GM23248 (cell line): ENCODE results near the gene ARHGAP5. TPM values are rescaled to one million over a fixed set of nuclear protein-coding genes. Genes with fewer than 3 reads are reported as not detected.

Source experiments
- DNase-seq: peaks from one replicate; pipeline ENCODE4 v3.0.0-alpha.2; 2015
- H2AFZ ChIP-seq: fragments of 200-600 bp; sonication (generic); 2 replicates; pipeline ENCODE4 v1.6.1; 2016; ENCODE audit warnings: antibody characterized with exemption
- H3F3A ChIP-seq: fragments of 200-600 bp; sonication (generic); 2 replicates; pipeline ENCODE4 v1.6.1; 2016; ENCODE audit warnings: mild to moderate bottlenecking, antibody characterized with exemption, mixed run types; ENCODE audit not compliant: insufficient read depth
- H3K27ac ChIP-seq: fragments of 200-600 bp; sonication (generic); 2 replicates; pipeline ENCODE4 v1.5.1; 2016; ENCODE audit warnings: mild to moderate bottlenecking
- H3K27me3 ChIP-seq: fragments of 200-600 bp; sonication (generic); replicated peaks from 2 replicates; pipeline ENCODE4 v1.6.1; 2016; ENCODE audit warnings: mild to moderate bottlenecking; ENCODE audit not compliant: insufficient read depth
- H3K36me3 ChIP-seq: fragments of 200-600 bp; sonication (generic); 2 replicates; pipeline ENCODE4 v1.6.1; 2016; ENCODE audit warnings: low read depth, mild to moderate bottlenecking
- H3K4me1 ChIP-seq: fragments of 200-600 bp; sonication (generic); 2 replicates; pipeline ENCODE4 v1.6.1; 2016; ENCODE audit warnings: mild to moderate bottlenecking; ENCODE audit not compliant: insufficient read depth
- H3K4me2 ChIP-seq: fragments of 200-600 bp; sonication (generic); one replicate; pipeline ENCODE4 v1.6.1; 2016; ENCODE audit warnings: mild to moderate bottlenecking; ENCODE audit not compliant: unreplicated experiment
- H3K4me3 ChIP-seq: fragments of 200-600 bp; sonication (generic); 2 replicates; pipeline ENCODE4 v1.5.1; 2016; ENCODE audit warnings: mild to moderate bottlenecking
- H3K79me2 ChIP-seq: fragments of 200-600 bp; sonication (generic); 2 replicates; pipeline ENCODE4 v1.6.1; 2016; ENCODE audit warnings: mild to moderate bottlenecking; ENCODE audit not compliant: insufficient read depth
- H3K9ac ChIP-seq: fragments of 200-600 bp; sonication (generic); 2 replicates; pipeline ENCODE4 v1.6.1; 2016; ENCODE audit warnings: mild to moderate bottlenecking
- H3K9me2 ChIP-seq: fragments of 200-600 bp; sonication (generic); 2 replicates; pipeline ENCODE4 v1.6.1; 2016; ENCODE audit warnings: mixed run types, mild to moderate bottlenecking, moderate library complexity; ENCODE audit not compliant: insufficient read depth
- H3K9me3 ChIP-seq: fragments of 200-600 bp; sonication (generic); one replicate; pipeline ENCODE4 v1.6.1; 2017; ENCODE audit warnings: low read depth
- H4K20me1 ChIP-seq: fragments of 200-600 bp; sonication (generic); 2 replicates; pipeline ENCODE4 v1.6.0; 2016; ENCODE audit not compliant: insufficient read depth
- EZH2 ChIP-seq: fragments of 200-600 bp; sonication (generic); IDR thresholded peaks from 2 replicates; pipeline ENCODE4 v1.6.1; 2018; ENCODE audit warnings: antibody characterized with exemption, mild to moderate bottlenecking; ENCODE audit not compliant: insufficient read depth, poor library complexity, severe bottlenecking
- EZH2phosphoT487 ChIP-seq: fragments of 200-600 bp; sonication (generic); IDR thresholded peaks from 2 replicates; pipeline ENCODE4 v1.6.1; 2018; ENCODE audit warnings: antibody characterized with exemption, moderate library complexity, mild to moderate bottlenecking, low read depth; ENCODE audit not compliant: insufficient read depth
- WGBS, 2 experiments: methylation state at CpG; one replicate each; pipeline ENCODE4 v1.1.6; 2015 to 2017; ENCODE audit warnings: low lambda C conversion rate in 2 of 2, low coverage in 1 of 2; ENCODE audit errors: missing lambda C conversion rate in 2 of 2; 5-methylcytosine and 5-hydroxymethylcytosine counted together
- in situ Hi-C: fragments of 300-500 bp; cut with MboI; formaldehyde crosslinking; loops from 2 replicates; pipeline ENCODE4 v1.15.0; 2020
- polyA plus RNA-seq: library from polyadenylated mRNA; unstranded; fragments of >200 nt; fragmentation: Nextera tagmentation; extraction: Ambion mirVana; gene quantifications from 2 replicates; pipeline ENCODE4 v1.2.1, GENCODE V29; 2016
- total RNA-seq: library from RNA; depleted of rRNA; stranded (reverse); fragments of >200 nt; shearing (Covaris generic); gene quantifications from 2 replicates; pipeline ENCODE4 v1.2.3, GENCODE V29; 2014

Gene ARHGAP5
- total and polyA plus RNA-seq, 2 experiments from 2014 or later = 34.6 to 80.1 TPM

DNA sequence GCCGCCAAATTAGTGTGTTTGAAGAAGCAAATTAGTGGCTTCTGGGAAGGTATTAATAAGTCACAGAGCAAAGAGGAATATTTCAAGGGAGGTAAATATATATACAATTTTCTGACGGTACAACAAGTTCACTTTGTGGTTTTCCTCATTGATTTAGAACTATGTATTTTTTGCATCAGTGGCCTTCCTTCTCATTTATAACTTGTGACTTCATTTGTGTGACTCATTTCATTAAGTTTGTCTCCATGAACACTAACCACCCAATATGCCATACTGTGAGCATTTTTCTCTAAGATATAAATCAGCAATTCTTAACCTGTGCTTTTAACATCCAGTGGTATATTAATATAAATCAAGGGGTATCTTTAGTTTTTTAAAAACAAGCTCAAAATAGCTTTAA is 29.3 kb upstream of the ARHGAP5 start:
- H3K9me2 ChIP-seq = no peaks in the 10 kb centered on the region; the same call in 1 of the 2 replicates
- WGBS, 2 experiments = 62 to 73% methylated on average over 2 of the region's 2 CpGs
- H3K9me3 ChIP-seq = no peaks in the 10 kb centered on the region
- no peaks in the 10 kb centered on the region for H3F3A ChIP-seq
- no peaks in the 10 kb centered on the region for H3K4me1 ChIP-seq
- H3K27me3 ChIP-seq = no peaks in the 10 kb centered on the region
- no peak overlapping the region for H2AFZ ChIP-seq
- H3K4me2 ChIP-seq = no peak overlapping the region
- no peaks in the 10 kb centered on the region for H3K36me3 ChIP-seq
- no peak overlapping the region for H3K9ac ChIP-seq
- H3K4me3 ChIP-seq = no peak overlapping the region
- peak; percentile 31 for DNase-seq
- H4K20me1 ChIP-seq = no peaks in the 10 kb centered on the region
- no peaks in the 10 kb centered on the region for H3K79me2 ChIP-seq
- in situ Hi-C loops = no loop called here
- no peak overlapping the region for H3K27ac ChIP-seq
- no peak for TF ChIP-seq EZH2phosphoT487
- no peak for TF ChIP-seq EZH2

DNA sequence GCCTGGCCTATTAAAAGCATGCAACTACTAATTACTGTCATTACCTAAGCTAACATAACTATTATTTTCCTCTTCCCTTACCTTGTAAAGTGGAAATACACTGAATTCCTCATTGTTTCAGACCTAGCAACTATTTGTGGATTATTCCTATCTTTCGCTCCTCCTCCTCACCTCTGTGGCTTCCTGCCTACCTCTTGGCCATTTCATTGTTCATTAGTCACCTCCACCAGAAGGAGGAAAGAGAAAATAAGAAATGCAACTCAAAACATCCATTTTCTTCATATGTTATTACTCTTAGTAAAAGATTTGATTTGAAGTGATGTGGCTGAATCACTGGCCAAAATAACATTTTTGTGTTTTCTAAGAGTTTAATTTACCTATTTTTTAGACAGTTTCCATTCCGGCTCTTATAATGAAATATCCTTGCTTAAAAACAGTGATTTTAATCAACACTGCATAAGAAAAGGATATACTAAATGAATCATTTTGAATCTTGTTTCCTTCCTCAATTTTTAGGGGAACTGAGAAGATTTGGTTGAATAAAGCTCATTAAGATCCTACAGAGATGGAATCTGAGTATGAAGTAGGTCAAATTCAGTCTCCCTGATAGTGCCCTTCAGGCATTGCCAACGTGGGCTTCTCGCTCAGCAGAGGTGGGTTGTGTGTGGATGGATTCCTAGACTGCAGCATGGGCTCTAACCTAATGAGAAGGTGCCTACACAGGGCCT is 27.6 kb upstream of the ARHGAP5 start:
- in situ Hi-C loops = no loop called here

DNA sequence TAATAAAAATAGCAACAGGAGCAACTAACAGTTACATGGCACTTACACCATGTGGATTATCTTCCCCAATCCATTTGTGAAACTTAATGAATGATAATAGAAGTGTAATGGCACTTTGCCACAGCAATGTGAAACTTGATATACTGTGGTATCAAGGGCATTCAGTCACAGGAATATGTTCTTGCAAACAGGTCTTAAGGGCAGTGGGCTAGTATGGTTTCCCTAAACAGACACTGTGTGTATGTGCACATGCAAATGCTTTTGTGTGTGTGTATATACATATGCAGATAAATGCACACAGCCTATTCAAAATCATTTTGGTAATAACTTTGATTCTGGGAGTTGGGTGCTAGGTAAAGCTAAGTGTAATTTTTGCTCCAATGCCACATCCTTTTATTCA is 26.2 kb upstream of the ARHGAP5 start:
- in situ Hi-C loops = no loop called here

More for the DNA sequence above, 27.6 kb upstream of the ARHGAP5 start:
- WGBS, 2 experiments = 79 to 82% methylated on average over 4 of the region's 4 CpGs
- Histone ChIP-seq H3F3A (no peaks in the 10 kb centered on the region), H3K4me3 (no peak overlapping the region), H4K20me1 (no peaks in the 10 kb centered on the region), H3K4me2 (no peak overlapping the region), H3K9me3 (no peaks in the 10 kb centered on the region), H3K4me1 (no peaks in the 10 kb centered on the region), H3K9me2 (no peaks in the 10 kb centered on the region; the same call in 1 of the 2 replicates), H2AFZ (no peak overlapping the region), H3K36me3 (no peaks in the 10 kb centered on the region), H3K27ac (no peak overlapping the region), H3K27me3 (no peaks in the 10 kb centered on the region), H3K79me2 (no peaks in the 10 kb centered on the region), H3K9ac (no peak overlapping the region)
- no peak for TF ChIP-seq EZH2
- no peak for TF ChIP-seq EZH2phosphoT487
- DNase-seq = no peak

DNA sequence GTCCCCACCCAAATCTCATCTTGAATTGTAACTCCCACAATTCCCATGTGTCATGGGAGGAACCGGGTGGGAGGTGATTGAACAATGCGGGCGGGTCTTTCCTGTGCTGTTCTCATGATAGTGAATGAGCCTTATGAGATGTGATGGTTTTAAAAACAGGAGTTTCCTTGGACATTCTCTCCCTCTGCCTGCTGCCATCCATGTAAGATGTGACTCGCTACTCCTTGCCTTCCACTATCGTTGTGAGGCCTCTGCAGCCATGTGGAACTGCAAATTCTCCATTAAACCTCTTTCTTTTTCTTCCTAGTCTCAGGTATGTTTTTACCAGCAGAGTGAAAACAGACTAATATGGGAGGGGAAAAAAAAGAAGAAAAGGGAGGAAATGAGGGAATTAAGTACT is 22.6 kb upstream of the ARHGAP5 start:
- Histone ChIP-seq H3K27me3 (no peaks in the 10 kb centered on the region), H3F3A (no peaks in the 10 kb centered on the region), H3K4me3 (no peak overlapping the region), H3K36me3 (no peaks in the 10 kb centered on the region), H3K27ac (no peak overlapping the region), H3K4me2 (no peak overlapping the region), H3K9ac (no peak overlapping the region), H2AFZ (no peak overlapping the region), H3K9me2 (no peaks in the 10 kb centered on the region), H3K9me3 (no peaks in the 10 kb centered on the region), H4K20me1 (no peaks in the 10 kb centered on the region), H3K79me2 (no peaks in the 10 kb centered on the region), H3K4me1 (no peaks in the 10 kb centered on the region)
- DNase-seq = no peak
- no peak for TF ChIP-seq EZH2
- no peak for TF ChIP-seq EZH2phosphoT487
- in situ Hi-C loops = no loop called here
- WGBS, 2 experiments = 65 to 78% methylated on average over 5 of the region's 5 CpGs

More for the DNA sequence above, 26.2 kb upstream of the ARHGAP5 start:
- no peaks in the 10 kb centered on the region for H4K20me1 ChIP-seq
- H3K27ac ChIP-seq = no peak overlapping the region
- no peaks in the 10 kb centered on the region; the same call in 1 of the 2 replicates for H3K9me2 ChIP-seq
- H3K4me1 ChIP-seq = no peaks in the 10 kb centered on the region
- H2AFZ ChIP-seq = no peak overlapping the region
- H3K36me3 ChIP-seq = no peaks in the 10 kb centered on the region
- no peak for DNase-seq
- H3K9ac ChIP-seq = no peak overlapping the region
- H3K4me3 ChIP-seq = no peak overlapping the region
- no peaks in the 10 kb centered on the region for H3K79me2 ChIP-seq
- TF ChIP-seq EZH2phosphoT487 = no peak
- no peak for TF ChIP-seq EZH2
- no peaks in the 10 kb centered on the region for H3F3A ChIP-seq
- no peak overlapping the region for H3K4me2 ChIP-seq
- no peaks in the 10 kb centered on the region for H3K9me3 ChIP-seq
- no peaks in the 10 kb centered on the region for H3K27me3 ChIP-seq

DNA sequence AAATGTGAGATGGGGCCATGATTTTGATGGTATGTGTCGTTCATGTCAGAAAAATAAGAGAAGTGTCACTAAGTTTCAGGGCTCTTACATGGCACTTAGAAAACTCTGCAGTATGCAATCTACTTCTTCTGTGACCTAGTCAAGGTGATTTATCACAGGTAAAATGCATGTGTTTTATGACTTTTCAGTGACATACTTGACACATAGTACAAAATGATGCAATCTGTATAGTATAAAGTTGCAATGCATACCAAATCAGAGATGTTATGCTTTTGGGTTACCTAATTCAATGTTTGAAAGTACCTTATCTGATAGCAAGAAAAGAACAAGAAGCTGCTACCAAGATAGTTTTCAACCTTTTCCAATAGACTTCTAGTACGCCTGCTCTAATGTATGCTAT is 21.9 kb upstream of the ARHGAP5 start:
- TF ChIP-seq EZH2 (no peak), EZH2phosphoT487 (no peak)
- Histone ChIP-seq H3K27ac (no peak overlapping the region), H3K27me3 (no peaks in the 10 kb centered on the region), H3F3A (no peaks in the 10 kb centered on the region), H3K9me2 (no peaks in the 10 kb centered on the region), H3K9me3 (no peaks in the 10 kb centered on the region), H3K9ac (no peak overlapping the region), H3K4me2 (no peak overlapping the region), H3K79me2 (no peaks in the 10 kb centered on the region), H3K36me3 (no peaks in the 10 kb centered on the region), H2AFZ (no peak overlapping the region), H3K4me1 (no peaks in the 10 kb centered on the region), H4K20me1 (no peaks in the 10 kb centered on the region), H3K4me3 (no peak overlapping the region)
- 77 to 87% methylated on average over 2 of the region's 2 CpGs for WGBS, 2 experiments
- no peak for DNase-seq
- in situ Hi-C loops = no loop called here
